Dendritic cell treated with granulocyte-macrophage colony-stimulating factor and Interleukin-4, amounts not matched to agents 40 ng/mL and 50 ng/mL, for 4 days (primary cell): ENCODE measurements around the gene DYNLT1.
"Not testable (repeated sequence)": the region's sequence is repeated elsewhere in the genome, so short reads cannot be mapped to it uniquely, and the experiment has no call there.

ENCODE experiments used
- H3K27ac Mint-ChIP-seq: one replicate; pipeline ENCODE4 v1.8.0; 2022; ENCODE audit warnings: mild to moderate bottlenecking, mixed read lengths
- H3K27me3 Mint-ChIP-seq: one replicate; pipeline ENCODE4 v1.8.0; 2022; ENCODE audit warnings: mild to moderate bottlenecking, mixed read lengths
- H3K36me3 Mint-ChIP-seq: one replicate; pipeline ENCODE4 v1.8.0; 2022; ENCODE audit warnings: low read depth, mixed read lengths
- H3K4me1 Mint-ChIP-seq: one replicate; pipeline ENCODE4 v1.8.0; 2022; ENCODE audit warnings: low read depth, mixed read lengths
- H3K4me3 Mint-ChIP-seq: one replicate; pipeline ENCODE4 v1.8.0; 2022; ENCODE audit warnings: mild to moderate bottlenecking, moderate library complexity, mixed read lengths
- H3K9me3 Mint-ChIP-seq: one replicate; pipeline ENCODE4 v1.8.0; 2022; ENCODE audit warnings: mixed read lengths
- intact Hi-C: fragments of 100-400 bp; cut with micrococcal nuclease; formaldehyde crosslinking; loops from one replicate; pipeline ENCODE4 v1.15.0; 2022

Gene DYNLT1

DNA sequence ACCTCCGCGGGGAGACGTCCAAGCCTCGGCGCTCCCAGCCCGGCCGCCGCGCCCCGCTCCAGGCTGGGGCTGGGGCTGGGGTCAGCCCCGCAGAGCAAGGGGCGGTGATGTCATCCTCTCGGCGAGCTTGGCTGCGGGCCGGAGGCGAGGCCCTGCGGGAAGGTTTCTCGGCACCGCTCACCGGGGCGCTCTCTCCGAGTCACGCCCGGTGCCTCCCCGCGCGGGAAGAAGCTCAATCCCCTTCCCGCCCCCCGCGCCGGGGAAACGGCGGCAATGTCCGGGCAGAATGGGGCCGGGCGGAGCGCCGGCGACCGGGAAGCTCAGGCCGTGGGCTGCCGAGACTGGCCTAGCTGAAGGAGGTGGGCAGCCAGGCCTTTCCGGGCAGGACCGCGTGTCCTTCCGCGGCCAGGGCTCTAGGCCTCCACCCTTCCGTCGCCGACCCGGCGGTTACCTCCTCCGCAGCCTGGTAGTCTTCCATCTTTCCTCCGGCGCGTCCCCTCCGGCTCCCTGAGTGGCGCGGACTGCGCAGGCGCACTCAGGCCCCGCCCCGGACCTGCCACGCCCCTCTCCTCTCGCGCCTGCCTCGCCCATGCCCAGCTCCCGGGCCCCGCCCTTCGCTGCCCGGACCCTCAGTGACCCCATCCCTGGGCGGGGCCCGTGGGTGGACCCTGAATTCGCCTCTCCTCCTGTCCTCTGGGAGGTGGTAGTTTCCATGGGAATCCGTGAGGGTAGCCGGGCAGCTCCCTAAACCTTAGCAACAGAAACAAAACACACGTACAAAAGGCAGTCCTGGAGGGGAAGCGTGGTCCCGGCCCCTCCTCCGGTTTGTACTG is at the start of gene DYNLT1:
Gene DYNLT1 (minus strand): TSS at position 513 of the 833 bp plus-strand sequence. CDS start 35 bp downstream, at position 478.
- Mint-ChIP-seq H3K9me3 (no peaks in the 10 kb centered on the region), H3K4me3 (peak within 1 kb of the TSS; percentile 93), H3K27ac (peak within 1 kb of the TSS; percentile 93), H3K27me3 (no peaks in the 10 kb centered on the region), H3K4me1 (peaks cover 50% of the 10 kb centered on the region), H3K36me3 (peaks cover 34% of the 10 kb centered on the region)
- intact Hi-C loops = loop anchor here (1.0 to 5.0 kb wide), 2 partner anchors 23 to 43 kb away; no protein-coding TSS in a partner anchor

DNA sequence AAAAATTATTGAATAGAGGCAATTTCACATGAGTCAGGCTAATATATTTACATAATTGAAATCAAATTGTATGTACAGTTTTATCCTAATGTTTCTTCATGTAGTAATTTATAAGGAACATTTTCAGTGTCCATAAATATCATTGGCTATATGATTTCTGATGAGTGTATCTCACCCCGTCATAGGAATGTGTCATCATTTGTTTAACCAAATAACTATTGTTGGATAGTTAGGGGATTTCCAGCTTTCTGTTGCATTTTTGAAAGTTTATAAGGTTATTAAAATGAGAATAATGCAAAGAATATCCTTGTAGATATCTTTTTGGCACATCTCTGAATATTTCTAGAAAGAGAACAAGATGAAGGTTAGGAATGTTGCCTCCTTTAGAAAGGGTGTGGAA is 44.3 kb upstream of the DYNLT1 start:
- Mint-ChIP-seq H3K4me1 (peaks cover 21% of the 10 kb centered on the region), H3K27ac (no peak overlapping the region), H3K27me3 (no peaks in the 10 kb centered on the region), H3K36me3 (no peaks in the 10 kb centered on the region), H3K9me3 (no peaks in the 10 kb centered on the region), H3K4me3 (no peak overlapping the region)
- intact Hi-C loops = loop anchor here (5.0 kb wide), 2 partner anchors 42 to 467 kb away; no protein-coding TSS in a partner anchor

DNA sequence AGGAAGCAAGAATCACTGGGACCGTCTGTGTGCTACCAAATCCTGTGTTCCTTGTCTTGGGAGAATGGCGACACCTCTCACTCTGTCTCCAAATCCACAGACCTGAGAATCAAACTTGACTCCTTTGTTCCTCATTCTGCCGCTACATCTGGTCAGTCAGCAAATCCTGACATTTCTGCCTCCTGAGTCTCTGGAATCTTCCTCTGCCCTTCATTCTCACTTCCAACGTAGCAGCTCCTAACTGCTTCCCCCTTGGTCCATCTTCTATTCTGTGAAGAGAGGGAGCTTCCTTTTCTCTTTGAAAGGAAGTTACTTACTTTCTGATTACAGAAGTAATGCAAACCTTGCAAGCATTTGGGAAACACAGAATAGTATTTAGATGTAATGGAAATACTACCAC is 43.0 kb upstream of the DYNLT1 start:
- H3K4me1 Mint-ChIP-seq = peaks cover 21% of the 10 kb centered on the region
- no peak overlapping the region for H3K4me3 Mint-ChIP-seq
- intact Hi-C loops = loop anchor here (2.0 to 5.0 kb wide), 3 partner anchors 21 to 465 kb away; no protein-coding TSS in a partner anchor
- no peaks in the 10 kb centered on the region for H3K27me3 Mint-ChIP-seq
- H3K27ac Mint-ChIP-seq = peak overlapping the region; percentile 52
- H3K36me3 Mint-ChIP-seq = no peaks in the 10 kb centered on the region
- no peaks in the 10 kb centered on the region for H3K9me3 Mint-ChIP-seq

DNA sequence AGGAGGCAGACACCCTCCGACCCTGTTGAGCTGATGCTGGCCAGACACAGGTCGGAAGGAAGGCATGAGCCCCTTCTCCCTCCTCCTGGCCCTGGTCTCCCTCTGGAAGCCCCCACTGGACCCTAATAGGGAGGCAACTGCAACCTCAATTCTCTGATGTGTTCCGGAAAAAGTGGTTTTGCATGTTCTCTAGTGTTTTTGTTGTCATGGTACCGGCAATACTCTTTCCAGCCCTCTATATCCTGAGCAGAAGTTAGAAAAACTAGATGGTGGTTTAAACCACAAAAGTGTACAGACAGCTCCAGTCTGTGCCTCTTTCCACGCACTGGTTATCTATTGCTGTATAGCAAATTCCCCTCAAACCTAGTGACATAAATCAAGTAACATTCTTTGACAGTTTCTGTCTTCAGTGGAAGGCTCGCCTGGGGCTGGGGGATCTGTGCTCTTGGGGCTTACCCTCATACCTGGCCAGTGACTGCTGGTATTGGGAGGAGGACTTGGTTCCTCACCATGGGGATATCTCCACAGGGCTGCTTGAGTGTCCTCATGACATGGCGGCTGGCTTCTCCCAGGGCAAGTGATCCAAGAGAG is 42.3 kb upstream of the DYNLT1 start:
- Mint-ChIP-seq H3K36me3 (no peaks in the 10 kb centered on the region), H3K27ac (peak overlapping the region; percentile 52), H3K27me3 (no peaks in the 10 kb centered on the region), H3K9me3 (no peaks in the 10 kb centered on the region), H3K4me3 (no peak overlapping the region), H3K4me1 (peaks cover 21% of the 10 kb centered on the region)
- intact Hi-C loops = loop anchor here (2.0 to 5.0 kb wide), 3 partner anchors 20 to 465 kb away; no protein-coding TSS in a partner anchor

DNA sequence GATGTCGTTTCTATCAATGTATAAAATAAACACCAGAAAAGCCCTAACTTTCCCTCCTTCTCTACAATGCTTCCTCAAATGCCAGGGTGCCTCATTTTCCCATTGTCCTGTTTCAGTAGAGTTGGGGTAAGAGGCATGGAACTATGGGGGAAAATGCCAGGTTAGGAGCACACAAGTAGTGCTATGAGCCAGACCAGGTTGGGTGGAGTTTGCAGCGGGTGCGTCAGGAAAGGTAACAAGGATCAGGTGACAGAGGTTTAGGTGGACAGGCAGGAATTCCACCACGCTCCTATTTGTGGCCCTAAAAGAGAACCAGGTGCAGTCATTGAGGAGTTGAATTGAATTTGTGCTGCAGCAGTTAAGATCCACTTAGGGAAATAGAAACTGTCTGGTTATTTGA is 41.8 kb upstream of the DYNLT1 start:
- no peaks in the 10 kb centered on the region for H3K9me3 Mint-ChIP-seq
- H3K27ac Mint-ChIP-seq = peak overlapping the region; percentile 0
- peaks cover 21% of the 10 kb centered on the region for H3K4me1 Mint-ChIP-seq
- no peaks in the 10 kb centered on the region for H3K36me3 Mint-ChIP-seq
- H3K27me3 Mint-ChIP-seq = no peaks in the 10 kb centered on the region
- H3K4me3 Mint-ChIP-seq = no peak overlapping the region
- intact Hi-C loops = loop anchor here (2.0 to 5.0 kb wide), 3 partner anchors 20 to 464 kb away; no protein-coding TSS in a partner anchor

DNA sequence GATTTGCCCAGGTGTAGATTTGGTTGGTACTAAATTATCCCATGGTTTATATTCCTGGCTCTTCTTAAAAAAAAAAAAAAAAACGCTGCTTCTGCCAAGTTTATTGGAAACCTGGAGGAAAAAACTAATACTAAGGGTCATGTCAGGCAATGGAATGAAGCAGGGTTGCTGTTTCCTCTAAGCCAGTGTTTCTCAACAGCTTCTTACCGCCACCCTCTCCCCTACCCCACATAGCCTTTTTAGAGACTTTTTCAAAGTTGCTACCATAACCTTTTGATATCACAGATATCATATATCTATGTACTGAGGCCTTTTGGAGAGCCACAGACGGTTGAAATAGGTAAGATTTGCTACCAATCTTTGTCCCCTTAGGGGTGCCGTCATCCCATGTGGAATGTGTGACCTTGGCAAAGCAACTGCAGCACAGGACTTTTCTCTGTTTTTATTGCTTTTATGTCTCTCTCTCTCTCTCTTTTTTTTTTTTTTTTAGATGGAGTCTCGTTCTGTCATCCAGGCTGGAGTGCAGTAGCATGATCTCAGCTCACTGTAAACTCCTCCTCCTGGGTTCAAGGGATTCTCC is 40.3 kb upstream of the DYNLT1 start:
- Mint-ChIP-seq H3K4me1 (peaks cover 21% of the 10 kb centered on the region), H3K9me3 (no peaks in the 10 kb centered on the region), H3K27ac (no peak overlapping the region), H3K27me3 (no peaks in the 10 kb centered on the region), H3K36me3 (no peaks in the 10 kb centered on the region), H3K4me3 (no peak overlapping the region)
- intact Hi-C loops = loop anchor here (5.0 kb wide), 2 partner anchors 38 to 463 kb away; no protein-coding TSS in a partner anchor

DNA sequence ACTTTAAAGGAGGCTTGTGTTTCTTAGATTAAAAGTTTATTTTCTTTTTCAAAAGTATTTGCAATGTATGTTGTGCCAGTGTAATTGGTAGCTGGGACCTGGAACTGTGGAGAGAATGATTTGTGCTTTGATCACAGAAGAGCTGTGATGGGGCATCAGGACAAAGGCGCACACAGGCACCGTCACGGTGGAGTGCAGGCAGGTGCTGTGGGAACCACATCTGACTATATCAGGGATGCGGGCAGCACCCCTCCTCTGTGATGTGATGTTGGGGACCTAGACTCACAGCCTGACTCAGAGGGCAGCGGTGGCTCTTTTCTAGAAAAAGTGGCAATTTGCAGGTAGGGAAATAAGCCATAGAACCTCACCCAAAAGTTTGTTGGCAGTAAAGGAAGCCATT is 39.8 kb upstream of the DYNLT1 start:
- intact Hi-C loops = no loop called here
- Mint-ChIP-seq H3K27ac (no peak overlapping the region), H3K4me1 (peaks cover 21% of the 10 kb centered on the region), H3K36me3 (no peaks in the 10 kb centered on the region), H3K9me3 (no peaks in the 10 kb centered on the region), H3K27me3 (no peaks in the 10 kb centered on the region), H3K4me3 (no peak overlapping the region)

DNA sequence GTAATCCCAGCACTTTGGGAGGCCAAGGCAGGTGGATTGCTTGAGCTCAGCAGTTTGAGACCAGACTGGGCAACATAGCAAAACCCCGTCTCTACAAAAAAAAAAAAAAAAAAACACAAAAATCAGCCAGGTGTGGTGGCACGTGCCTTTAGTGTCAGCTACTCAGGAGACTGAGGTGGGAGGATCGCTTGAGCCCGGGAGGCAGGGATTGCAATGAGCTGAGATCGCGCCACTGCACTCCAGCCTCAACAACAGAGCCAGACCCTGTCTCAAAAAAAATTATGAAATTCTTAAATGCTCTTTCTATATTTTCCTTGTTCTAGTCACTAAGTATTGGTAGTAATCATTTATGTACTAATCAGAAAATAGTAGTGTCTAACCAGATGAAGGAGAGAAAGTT is 35.9 kb upstream of the DYNLT1 start:
- H3K27ac Mint-ChIP-seq = no peak overlapping the region
- H3K36me3 Mint-ChIP-seq = no peaks in the 10 kb centered on the region
- H3K27me3 Mint-ChIP-seq = no peaks in the 10 kb centered on the region
- H3K9me3 Mint-ChIP-seq = no peaks in the 10 kb centered on the region
- no peak overlapping the region for H3K4me3 Mint-ChIP-seq
- no peaks in the 10 kb centered on the region for H3K4me1 Mint-ChIP-seq
- intact Hi-C loops = no loop called here

DNA sequence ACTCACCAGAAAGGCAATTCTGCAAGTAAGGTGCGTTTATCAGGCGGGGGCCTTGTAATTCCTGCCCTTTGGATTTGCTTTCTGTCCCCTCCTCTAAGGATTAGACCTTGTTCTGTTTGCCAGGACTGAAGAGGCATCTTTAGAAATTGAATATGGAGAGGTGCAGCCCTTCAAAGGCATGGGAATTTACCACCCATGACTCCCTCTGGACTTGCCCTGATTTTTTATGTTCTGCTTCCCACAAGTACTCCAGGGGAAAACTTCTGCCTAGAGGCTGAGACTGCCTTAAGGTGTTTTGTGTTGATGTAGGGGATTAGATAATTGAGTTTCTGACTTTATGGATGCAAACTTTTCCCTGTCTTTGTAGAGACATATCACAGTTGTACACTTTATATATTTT is 35.5 kb upstream of the DYNLT1 start:
- H3K4me3 Mint-ChIP-seq = no peak overlapping the region
- H3K4me1 Mint-ChIP-seq = no peaks in the 10 kb centered on the region
- no peak overlapping the region for H3K27ac Mint-ChIP-seq
- no peaks in the 10 kb centered on the region for H3K9me3 Mint-ChIP-seq
- intact Hi-C loops = no loop called here
- H3K36me3 Mint-ChIP-seq = no peaks in the 10 kb centered on the region
- H3K27me3 Mint-ChIP-seq = no peaks in the 10 kb centered on the region

DNA sequence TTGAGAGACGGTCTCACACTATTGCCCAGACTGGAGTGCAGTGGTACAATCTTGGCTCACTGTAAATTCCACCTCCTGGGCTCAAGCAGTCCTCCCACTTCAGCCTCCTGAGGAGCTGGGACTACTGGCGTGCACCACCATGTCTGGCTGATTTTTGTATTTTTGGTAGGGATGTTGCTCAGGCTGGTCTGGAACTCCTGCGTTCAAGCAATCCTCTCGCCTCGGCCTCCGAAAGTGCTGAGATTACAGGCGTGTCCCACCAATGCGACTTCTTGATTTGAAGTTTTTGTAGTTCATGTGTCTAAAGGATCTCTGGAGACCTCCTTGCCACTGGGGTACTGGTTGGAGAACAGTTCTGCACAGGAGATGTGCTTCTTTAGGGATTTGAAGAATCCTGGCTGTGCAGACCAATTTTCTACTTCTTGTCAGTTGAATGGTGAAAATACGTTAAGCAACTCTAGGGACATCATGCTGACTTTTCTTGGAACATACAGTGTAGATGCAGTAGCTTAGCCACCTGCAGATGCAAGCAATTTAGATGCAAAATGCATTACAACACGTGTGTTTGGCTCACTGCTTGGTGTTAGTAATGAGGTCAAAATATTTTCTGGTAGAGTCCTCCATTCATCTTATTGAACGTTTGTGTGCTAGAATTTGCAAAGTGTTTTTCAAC is 33.5 kb upstream of the DYNLT1 start:
- no peaks in the 10 kb centered on the region for H3K9me3 Mint-ChIP-seq
- H3K36me3 Mint-ChIP-seq = no peaks in the 10 kb centered on the region
- no peak overlapping the region for H3K4me3 Mint-ChIP-seq
- H3K27ac Mint-ChIP-seq = no peak overlapping the region
- H3K27me3 Mint-ChIP-seq = no peaks in the 10 kb centered on the region
- no peaks in the 10 kb centered on the region for H3K4me1 Mint-ChIP-seq
- intact Hi-C loops = no loop called here

DNA sequence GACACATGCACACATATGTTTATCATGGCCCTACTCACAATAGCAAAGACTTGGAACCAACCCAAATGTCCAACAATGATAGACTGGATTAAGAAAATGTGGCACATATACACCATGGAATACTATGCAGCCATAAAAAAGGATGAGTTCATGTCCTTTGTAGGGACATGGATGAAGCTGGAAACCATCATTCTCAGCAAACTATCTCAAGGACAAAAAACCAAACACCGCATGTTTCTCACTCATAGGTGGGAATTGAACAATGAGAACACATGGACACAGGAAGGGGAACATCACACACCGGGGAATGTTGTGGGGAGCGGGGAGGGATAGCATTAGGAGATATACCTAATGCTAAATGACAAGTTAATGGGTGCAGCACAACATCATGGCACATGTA is 32.6 kb upstream of the DYNLT1 start:
- H3K27ac Mint-ChIP-seq, H3K4me3 Mint-ChIP-seq, H3K4me1 Mint-ChIP-seq, H3K9me3 Mint-ChIP-seq, intact Hi-C loops, H3K36me3 Mint-ChIP-seq, H3K27me3 Mint-ChIP-seq: not testable (repeated sequence)

DNA sequence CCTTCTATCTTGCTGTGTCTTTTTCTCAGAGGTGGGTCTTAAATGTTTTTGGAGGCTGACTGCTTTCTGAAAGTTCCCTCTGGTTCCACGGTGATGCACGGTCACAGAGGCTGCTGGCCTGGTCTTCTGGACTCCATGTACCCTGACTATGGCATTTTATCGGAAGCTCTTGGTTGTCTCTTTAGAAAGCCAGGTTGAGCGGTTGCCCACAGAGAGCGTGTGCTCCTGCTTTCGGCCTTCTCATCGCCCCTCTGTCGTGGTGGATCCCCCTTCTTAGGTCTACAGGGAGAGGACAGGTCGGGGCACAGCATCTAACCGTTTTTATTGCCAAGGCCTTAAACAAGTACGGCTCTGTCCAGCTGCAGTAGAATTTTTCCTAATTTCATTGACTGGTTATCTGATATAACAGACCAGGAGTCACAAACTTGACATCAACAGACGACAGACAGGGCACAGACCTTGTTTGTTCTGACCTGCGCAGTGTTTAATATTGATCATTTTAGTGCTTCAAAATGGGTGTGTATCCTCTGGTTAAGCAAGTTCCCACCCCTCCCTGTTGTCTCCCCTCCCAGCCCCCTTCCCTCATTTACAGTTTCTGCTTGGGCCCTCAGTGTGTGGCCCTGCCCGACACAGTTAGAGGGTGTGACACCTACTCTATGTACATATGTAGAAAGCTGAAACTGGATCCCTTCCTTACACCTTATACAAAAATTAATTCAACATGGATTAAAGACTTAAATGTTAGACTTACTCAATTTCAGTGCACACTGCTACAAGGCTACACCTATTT is 30.0 kb upstream of the DYNLT1 start:
- H3K4me1 Mint-ChIP-seq = peaks cover 2% of the 10 kb centered on the region
- no peak overlapping the region for H3K27ac Mint-ChIP-seq
- no peaks in the 10 kb centered on the region for H3K36me3 Mint-ChIP-seq
- intact Hi-C loops = no loop called here
- no peaks in the 10 kb centered on the region for H3K27me3 Mint-ChIP-seq
- no peak overlapping the region for H3K4me3 Mint-ChIP-seq
- H3K9me3 Mint-ChIP-seq = no peaks in the 10 kb centered on the region

DNA sequence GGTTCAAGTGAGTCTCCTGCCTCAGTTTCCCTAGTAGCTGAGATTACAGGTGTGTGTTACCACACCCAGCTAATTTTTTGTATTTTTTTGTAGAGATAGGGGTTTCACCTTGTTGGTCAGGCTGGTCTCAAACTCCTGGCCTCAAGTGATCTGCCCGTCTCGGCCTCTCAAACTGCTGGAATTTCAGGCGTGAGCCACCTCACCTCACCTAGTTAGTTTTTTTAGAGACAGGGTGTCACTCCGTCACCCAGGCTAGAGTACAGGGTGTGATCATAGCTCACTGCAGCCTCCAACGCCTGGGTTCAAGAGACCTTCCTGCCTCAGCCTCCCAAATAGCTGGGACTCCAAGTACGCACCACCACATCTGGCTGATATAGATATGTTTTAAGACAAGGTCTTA is 28.2 kb upstream of the DYNLT1 start:
- Mint-ChIP-seq H3K4me3 (no peak overlapping the region), H3K36me3 (no peaks in the 10 kb centered on the region), H3K27me3 (no peaks in the 10 kb centered on the region), H3K4me1 (peaks cover 13% of the 10 kb centered on the region), H3K9me3 (no peaks in the 10 kb centered on the region), H3K27ac (peak overlapping the region; percentile 27)
- intact Hi-C loops = no loop called here
